NCI-H345 (cell line): Measurements from ENCODE around the gene GPRIN2.
"Not testable (repeated sequence)": the region's sequence is repeated elsewhere in the genome, so short reads cannot be mapped to it uniquely, and the experiment has no call there.

Experiments used
- DNase-seq: peaks from one replicate; lab custom pipeline; 2025; lab: John Stamatoyannopoulos, UW

The GPRIN2 gene

DNA sequence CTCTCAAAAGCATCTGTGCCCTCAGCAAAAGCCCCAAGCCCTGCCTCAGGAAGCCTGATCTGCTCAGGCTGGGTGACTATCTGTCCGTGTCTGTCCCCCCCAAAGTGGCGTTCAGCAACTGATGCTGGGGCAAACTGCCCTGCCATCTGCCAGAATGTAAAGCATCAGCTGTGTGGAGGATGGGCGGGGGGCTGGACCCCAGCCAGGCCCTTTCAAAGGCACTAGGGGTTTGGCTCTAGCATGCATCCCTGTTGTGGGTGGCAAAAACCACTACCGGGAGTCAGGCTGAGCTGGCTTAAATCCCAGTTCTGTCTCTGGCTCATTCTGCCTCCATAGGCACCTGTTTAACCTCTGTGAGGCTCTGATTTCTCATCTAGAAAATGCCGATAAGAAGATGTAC, 35.5 kb downstream of the GPRIN2 start:
- DNase-seq: peak; percentile 53

DNA sequence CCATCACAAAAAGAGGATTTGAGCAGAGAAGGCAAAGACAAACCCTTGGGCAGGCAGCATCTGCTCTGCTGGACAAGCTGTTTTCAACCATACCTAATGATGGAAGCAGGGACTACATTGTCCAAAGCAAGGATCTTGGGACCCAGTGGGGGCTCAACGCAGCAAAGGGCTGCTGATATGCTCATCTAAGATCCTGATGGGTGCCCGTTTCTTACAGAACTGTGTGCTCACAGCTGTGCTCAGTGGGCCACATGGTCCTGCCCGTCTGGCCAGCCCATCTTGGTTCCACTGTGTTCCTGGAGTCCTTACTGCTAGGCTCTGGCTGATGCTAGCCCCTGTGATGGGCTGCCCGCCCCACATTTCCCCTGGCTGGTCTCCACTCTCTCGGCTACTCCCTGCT, 36.1 kb downstream of the GPRIN2 start:
- DNase-seq: no peak

DNA sequence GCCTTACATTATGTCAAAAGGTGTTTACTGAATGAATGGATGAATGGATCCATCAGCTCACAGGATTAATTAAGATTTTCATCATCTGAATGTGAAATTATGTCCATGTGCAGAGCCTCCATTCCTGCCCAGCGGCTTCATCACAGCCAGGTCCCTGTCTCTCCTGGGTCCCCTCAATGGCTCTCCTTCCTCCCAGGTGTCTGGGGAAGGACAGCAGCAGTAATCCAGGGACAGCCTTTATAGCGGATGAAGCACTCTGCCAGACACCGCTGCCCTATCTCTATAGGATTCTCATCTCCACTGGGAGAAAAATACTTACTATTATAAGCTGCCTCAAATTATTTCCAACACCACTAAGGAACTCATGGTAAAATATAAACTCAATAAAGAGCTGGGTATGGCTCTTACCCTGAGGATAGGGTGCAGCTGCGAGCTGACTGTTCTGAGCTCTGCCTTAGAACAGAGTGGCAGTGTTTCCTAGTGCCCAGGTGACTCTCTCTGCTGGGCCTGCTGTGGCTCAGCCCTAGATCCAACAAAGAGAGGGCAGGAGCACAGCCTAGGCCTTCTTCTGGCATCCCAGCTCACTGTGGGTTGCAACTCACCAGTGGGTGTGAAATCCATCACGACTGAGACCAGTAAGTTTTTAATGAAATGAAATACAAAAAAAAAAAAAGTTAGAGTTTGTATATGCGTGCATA, 38.3 kb downstream of the GPRIN2 start:
- DNase-seq: no peak

DNA sequence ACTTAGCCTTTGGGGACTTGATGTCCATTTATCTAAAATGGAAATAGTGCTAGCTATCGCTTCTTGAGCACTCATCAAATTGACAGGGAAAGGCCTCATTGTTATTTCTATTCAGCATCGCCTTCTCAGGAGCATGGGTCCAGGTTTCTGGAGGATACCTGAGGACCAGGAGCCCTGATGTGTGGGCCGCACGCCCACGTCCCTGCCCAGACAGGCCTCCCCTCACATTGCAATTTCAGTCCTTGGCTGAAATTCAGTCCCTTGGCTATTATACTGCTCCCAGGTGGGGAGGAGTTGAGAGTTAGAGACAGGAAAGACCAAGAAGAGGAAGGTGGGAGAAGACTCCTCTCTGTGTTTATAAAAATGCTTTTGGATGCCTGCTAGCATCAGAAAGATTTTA, 38.9 kb downstream of the GPRIN2 start:
- no peak for DNase-seq

DNA sequence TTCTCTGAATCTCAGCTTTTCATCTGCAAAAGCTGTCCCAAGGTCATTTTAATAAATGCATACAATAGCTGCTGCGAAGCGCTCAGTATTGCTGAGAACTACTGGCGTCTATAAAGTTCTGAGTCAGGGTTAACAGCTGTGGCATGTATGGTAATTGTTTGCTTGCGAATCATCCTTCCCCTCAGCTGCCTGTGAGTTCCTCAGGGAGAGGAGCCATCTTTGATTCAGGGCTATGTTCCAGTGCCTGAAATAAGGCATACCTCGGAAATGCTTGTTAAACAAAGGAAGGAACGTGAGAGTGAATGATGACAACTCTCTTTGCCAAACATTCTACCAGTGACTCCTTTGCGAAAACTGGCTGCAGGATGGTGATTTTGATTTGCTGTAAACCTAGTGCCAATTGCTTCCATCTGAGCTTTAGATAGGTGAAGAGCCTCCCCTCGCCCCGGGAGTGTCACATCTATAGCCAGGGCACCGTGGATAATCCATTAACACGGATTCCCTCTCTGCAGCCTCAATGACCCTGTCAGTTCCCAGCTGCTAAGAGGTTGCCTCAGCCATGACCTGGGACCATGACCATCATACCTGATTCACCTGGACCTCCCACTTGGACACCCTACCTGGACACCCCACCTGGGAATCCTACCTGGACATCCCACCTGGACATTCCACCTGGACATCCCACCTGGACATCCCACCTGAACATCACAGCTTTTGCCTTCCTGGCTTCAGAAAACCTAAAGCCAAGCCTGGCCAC, 39.6 kb downstream of the GPRIN2 start:
- no peak for DNase-seq

DNA sequence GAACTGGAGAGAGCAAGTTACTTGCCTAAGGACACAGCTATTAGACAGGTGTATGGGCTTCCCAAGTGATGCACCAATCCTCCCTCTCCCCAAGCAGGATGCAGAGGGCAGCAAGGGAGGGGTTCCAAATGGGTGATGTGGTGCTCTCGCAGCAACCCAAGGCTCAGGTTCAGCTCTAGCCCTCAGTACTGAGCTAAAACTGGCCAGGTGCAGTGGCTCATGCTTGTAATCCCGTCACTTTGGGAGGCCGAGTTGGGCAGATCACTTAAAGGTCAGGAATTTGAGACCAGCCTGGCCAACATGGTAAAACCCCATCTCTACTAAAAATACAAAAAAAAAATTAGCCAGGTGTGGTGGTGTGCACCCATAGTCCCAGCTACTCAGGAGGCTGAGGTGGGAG, 40.7 kb downstream of the GPRIN2 start:
- DNase-seq: no peak

DNA sequence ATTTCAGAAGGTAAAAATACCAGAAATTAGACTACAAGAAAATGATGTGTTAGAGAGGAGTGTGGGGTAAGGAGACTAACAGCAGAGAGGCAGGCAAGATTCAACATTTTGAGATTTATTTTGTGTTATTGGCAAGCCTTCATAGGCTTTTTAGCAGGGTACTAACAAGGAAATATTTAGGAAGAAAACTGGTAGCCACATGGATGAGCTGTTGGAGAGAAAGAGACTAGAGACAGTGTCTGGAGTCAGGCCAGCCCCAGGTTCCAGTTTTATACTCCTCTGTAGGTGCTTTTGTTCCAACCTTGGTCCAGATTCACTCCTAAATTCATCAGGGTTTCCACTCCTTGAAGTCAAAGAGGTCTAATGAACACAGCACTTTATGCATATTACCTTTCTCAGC, 41.1 kb downstream of the GPRIN2 start:
- no peak for DNase-seq

DNA sequence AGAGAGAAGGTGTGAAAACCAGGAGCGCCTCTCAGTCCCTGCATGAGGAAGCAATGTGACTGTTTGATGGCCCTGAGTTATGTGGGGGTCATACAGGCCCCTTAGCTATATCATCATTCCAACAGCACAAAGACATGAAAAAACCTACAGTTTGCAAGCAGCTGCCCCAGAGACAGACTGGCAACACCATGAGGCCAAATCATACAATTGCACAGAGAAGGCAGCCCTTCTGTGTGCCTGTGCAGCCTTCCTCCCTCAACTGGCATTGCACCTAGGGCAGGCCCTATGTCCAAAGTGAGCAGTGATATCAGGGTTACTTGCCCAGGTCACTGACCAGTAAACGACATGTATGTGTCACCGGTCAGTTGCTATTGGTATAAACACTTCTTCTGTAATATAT, 41.6 kb downstream of the GPRIN2 start:
- no peak for DNase-seq

DNA sequence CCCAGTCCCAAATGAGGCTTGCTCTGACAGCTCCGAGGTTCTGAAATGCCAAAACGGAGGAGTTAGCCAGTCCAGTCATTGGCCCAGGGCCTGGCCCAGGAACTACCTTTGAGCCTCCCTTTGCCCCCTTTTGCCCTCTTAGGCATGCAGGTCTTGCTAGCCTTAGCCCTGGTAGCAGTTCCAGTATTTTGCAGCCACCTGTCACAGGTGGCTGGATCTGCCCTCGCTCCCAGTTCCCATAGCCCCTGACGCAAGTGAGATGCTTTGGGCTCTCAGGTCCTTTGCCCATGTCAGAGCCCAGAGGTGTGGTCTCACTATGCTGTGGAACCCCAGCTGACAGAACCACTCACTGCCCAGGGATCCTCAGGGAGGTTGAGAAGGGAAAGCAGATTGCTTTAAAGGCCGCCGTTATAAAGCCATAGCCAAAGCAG, 42.0 kb downstream of the GPRIN2 start:
- DNase-seq: no peak

DNA sequence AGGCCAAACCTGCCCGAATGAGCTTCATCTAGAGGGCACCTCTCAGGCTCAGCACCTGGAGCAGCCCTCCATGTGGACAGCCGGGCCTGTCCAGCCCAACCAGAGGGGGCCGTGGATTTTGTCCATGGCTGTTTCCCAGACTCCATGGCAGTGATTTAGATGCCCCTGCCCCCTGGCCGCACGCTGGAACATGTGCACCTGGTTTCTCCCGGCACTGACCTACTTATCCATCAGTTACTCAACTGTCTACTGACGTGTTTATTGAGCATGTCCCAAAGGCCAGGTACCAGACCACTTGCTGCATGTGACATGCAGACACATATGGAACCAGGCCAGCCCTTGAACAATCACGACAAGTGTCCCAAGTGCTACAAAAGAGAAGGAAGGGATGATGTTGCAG, 43.1 kb downstream of the GPRIN2 start:
- not testable (repeated sequence) for DNase-seq

DNA sequence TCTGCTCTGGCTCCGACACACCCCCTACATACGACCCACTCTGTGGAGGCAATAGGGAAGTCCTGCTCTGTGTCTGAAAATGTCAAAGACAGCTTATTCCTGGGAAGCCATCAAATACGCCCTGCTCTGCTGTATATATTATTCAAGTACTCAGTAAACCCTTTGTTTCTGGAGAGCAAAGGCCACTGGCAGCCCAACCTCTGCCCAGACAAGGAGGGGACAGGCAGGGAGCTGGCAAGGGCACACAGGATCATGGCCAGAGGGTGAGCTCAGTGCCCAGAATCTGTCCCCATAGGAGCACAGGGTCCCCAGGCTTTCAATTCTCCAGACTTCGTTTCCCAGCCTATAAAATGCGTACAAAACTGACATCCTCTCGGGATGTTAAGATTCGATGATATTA, 43.7 kb downstream of the GPRIN2 start:
- not testable (repeated sequence) for DNase-seq

DNA sequence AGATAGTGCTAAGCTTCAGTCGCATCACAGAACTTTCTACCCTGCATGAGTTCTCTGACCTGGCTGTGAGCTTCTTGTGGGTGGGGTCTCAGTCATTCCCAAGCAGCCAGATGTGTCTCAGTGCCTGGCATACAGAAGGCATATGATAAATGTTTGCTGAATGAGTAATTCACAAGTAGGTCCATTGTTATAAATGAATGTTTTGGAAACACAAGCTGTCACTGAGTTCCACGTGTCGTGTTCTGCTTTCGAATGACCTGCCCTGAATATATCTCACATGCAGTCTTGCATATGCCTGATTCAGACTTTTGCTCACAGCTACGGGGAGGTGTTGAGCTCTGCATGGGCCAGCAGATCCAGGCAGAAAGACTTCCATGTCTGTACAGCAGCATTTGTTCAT, 44.5 kb downstream of the GPRIN2 start:
- not testable (repeated sequence) for DNase-seq
